B cell (primary cell): Measurements from ENCODE around the gene SMAD1. TPM values are rescaled to one million over a fixed set of nuclear protein-coding genes. Genes with fewer than 3 reads are reported as not detected.

ENCODE experiments used
- ATAC-seq: fragments of 200-7000 bp; cut with Tn5 transposase; one replicate; pipeline ENCODE4 v1.10.0; 2021; ENCODE audit warnings: low read depth, mild to moderate bottlenecking, moderate number of reproducible peaks, moderate library complexity
- CTCF ChIA-PET: fragments of 350-600 bp; sonication (Branson Sonifier 250); formaldehyde crosslinking; loops from one replicate; lab custom pipeline; 2021; ENCODE audit warnings: antibody characterized with exemption, inconsistent platforms; lab: Charles Lee
- POLR2A ChIA-PET: fragments of 350-600 bp; sonication (Branson Sonifier 250); formaldehyde crosslinking; loops from one replicate; lab custom pipeline; 2021; ENCODE audit warnings: antibody characterized with exemption; lab: Charles Lee
- DNase-seq: peaks from one replicate; pipeline ENCODE4 v3.0.0; 2013
- H2AFZ ChIP-seq: 2 replicates; pipeline ENCODE4 v1.6.1; 2012; ENCODE audit warnings: mild to moderate bottlenecking, low read depth, low read length; ENCODE audit not compliant: insufficient read depth, poor library complexity, severe bottlenecking
- H3K27ac ChIP-seq, 2 donors: 1 replicate in 1 of 2; 2 replicates in 1 of 2; pipeline ENCODE4 v1.5.1; 2012 to 2013; ENCODE audit warnings: low read length in 2 of 2, mild to moderate bottlenecking in 2 of 2, moderate library complexity in 1 of 2
- H3K27me3 ChIP-seq, 4 experiments: fragments of 200-600 bp in 1 of 4; sonication (generic) in 1 of 4; replicated peaks in 1 of 4; 1 replicate in 2 of 4; 2 replicates in 2 of 4; pipeline versions ENCODE4 v1.6.1 to v1.7.0; 2013 to 2016; ENCODE audit warnings: low read length in 3 of 4, mild to moderate bottlenecking in 2 of 4, mixed read lengths in 1 of 4, moderate library complexity in 1 of 4; ENCODE audit not compliant: insufficient read depth in 4 of 4, control insufficient read depth in 3 of 4; ENCODE audit errors: control extremely low read depth in 1 of 4
- H3K36me3 ChIP-seq, 2 experiments: replicated peaks in 1 of 2; 1 replicate in 1 of 2; 2 replicates in 1 of 2; pipeline versions ENCODE4 v1.6.1 to v1.7.1; 2013; ENCODE audit warnings: low read length in 1 of 2; ENCODE audit not compliant: insufficient read depth in 2 of 2, control insufficient read depth in 1 of 2; ENCODE audit errors: control extremely low read depth in 1 of 2, extremely low read depth in 1 of 2
- H3K4me1 ChIP-seq, 2 donors: fragments of 200-600 bp in 1 of 2; sonication (generic) in 1 of 2; 1 replicate in 1 of 2; 2 replicates in 1 of 2; pipeline versions ENCODE4 v1.5.1 to v1.6.1; 2013 to 2017; ENCODE audit warnings: low read length in 2 of 2; ENCODE audit not compliant: control insufficient read depth in 2 of 2, insufficient read depth in 2 of 2
- H3K4me2 ChIP-seq: replicated peaks from 2 replicates; pipeline ENCODE3; 2012; ENCODE audit warnings: mild to moderate bottlenecking, low read depth, low read length; ENCODE audit not compliant: poor library complexity, severe bottlenecking
- H3K4me3 ChIP-seq, 5 experiments: fragments of 200-600 bp in 1 of 5; sonication (generic) in 1 of 5; 1 replicate in 3 of 5; 2 replicates in 2 of 5; pipeline versions ENCODE4 v1.5.1 to v1.7.0; 2011 to 2016; ENCODE audit warnings: low read length in 4 of 5, mild to moderate bottlenecking in 4 of 5, low read depth in 2 of 5, control low read depth in 1 of 5, moderate library complexity in 1 of 5; ENCODE audit not compliant: insufficient read depth in 1 of 5; ENCODE audit errors: control extremely low read depth in 1 of 5, extremely low read depth in 1 of 5
- H3K79me2 ChIP-seq: fragments of 200-600 bp; sonication (generic); one replicate; pipeline ENCODE4 v1.6.0; 2016; ENCODE audit warnings: low read length; ENCODE audit not compliant: control insufficient read depth, insufficient read depth
- H3K9ac ChIP-seq: fragments of 200-600 bp; sonication (generic); 2 replicates; pipeline ENCODE4 v1.6.1; 2017; ENCODE audit warnings: mild to moderate bottlenecking, low read length, moderate library complexity
- H3K9me3 ChIP-seq, 3 donors: one replicate each; pipeline versions ENCODE4 v1.6.1 to v1.7.1; 2013; ENCODE audit warnings: low read length in 2 of 3; ENCODE audit not compliant: control insufficient read depth in 2 of 3, insufficient read depth in 1 of 3; ENCODE audit errors: control extremely low read depth in 1 of 3
- H4K20me1 ChIP-seq: 2 replicates; pipeline ENCODE4 v1.6.0; 2012; ENCODE audit warnings: mild to moderate bottlenecking, low read length; ENCODE audit not compliant: insufficient read depth, control insufficient read depth, poor library complexity, severe bottlenecking
- H3K27ac Mint-ChIP-seq: one replicate; pipeline ENCODE4 v1.8.0; 2021; ENCODE audit warnings: mixed read lengths
- H3K27me3 Mint-ChIP-seq: one replicate; pipeline ENCODE4 v1.8.0; 2021; ENCODE audit warnings: mixed read lengths
- H3K4me1 Mint-ChIP-seq: one replicate; pipeline ENCODE4 v1.8.0; 2021; ENCODE audit warnings: mixed read lengths
- H3K4me3 Mint-ChIP-seq: one replicate; pipeline ENCODE4 v1.8.0; 2021; ENCODE audit warnings: mixed read lengths
- H3K9me3 Mint-ChIP-seq: one replicate; pipeline ENCODE4 v1.8.0; 2022; ENCODE audit warnings: mixed read lengths; ENCODE audit not compliant: insufficient read depth
- CTCF ChIP-seq: fragments of 200-600 bp; IDR thresholded peaks from one replicate; pipeline ENCODE4 v1.8.0; 2022; ENCODE audit warnings: antibody characterized with exemption, mild to moderate bottlenecking
- EZH2 ChIP-seq: IDR thresholded peaks from 2 replicates; pipeline ENCODE4 v1.6.1; 2012; ENCODE audit warnings: borderline replicate concordance, low read depth, mild to moderate bottlenecking, moderate library complexity, low read length; ENCODE audit not compliant: insufficient read depth, poor library complexity, severe bottlenecking
- WGBS: methylation state at CpG from one replicate; pipeline ENCODE4 v1.1.5; 2013; ENCODE audit warnings: missing lambda C conversion rate; ENCODE audit not compliant: insufficient coverage; 5-methylcytosine and 5-hydroxymethylcytosine counted together
- intact Hi-C: fragments of 100-400 bp; cut with micrococcal nuclease; formaldehyde crosslinking; loops from one replicate; pipeline ENCODE4 v1.10.0; 2022
- polyA plus RNA-seq: library from polyadenylated mRNA; depleted of rRNA; stranded (reverse); fragments of >200 nt; gene quantifications from 2 replicates; pipeline ENCODE4 v1.2.3, GENCODE V29; 2012
- total RNA-seq, 2 donors: library from RNA; stranded (reverse); fragments of 120-200 nt in 1 of 2; gene quantifications; 1 replicate in 1 of 2; 2 replicates in 1 of 2; pipeline versions ENCODE4 v1.2.3 to v1.2.4, GENCODE V29; 2013 to 2022

SMAD1 gene
- total and polyA plus RNA-seq, 2 donors (not counting 1 experiment from before 2014, with no cell fraction given) = 0.12 TPM; not detected in 1

- no peak overlapping the region for H3K27ac ChIP-seq
- TF ChIP-seq EZH2 (no peak), CTCF (no peak)
- H3K4me2 ChIP-seq = no peak overlapping the region
- no CpG with 5 or more reads among the region's 1 CpG for whole genome bisulfite sequencing
- H3K9me3 ChIP-seq = peaks cover 0 to 4% (median 0%) of the 10 kb centered on the region in 3 donors
- intact Hi-C loops = no loop called here
- Mint-ChIP-seq H3K4me1 (no peaks in the 10 kb centered on the region), H3K27ac (no peak overlapping the region), H3K4me3 (no peak overlapping the region), H3K9me3 (peaks cover 3% of the 10 kb centered on the region), H3K27me3 (peaks cover 14% of the 10 kb centered on the region)
- no peaks in the 10 kb centered on the region for H3K36me3 ChIP-seq
- ATAC-seq (no peak), DNase-seq (no peak)
- CTCF ChIA-PET = no interaction called here
- H3K9ac ChIP-seq = no peak overlapping the region
- H3K4me1 ChIP-seq = no peaks in the 10 kb centered on the region
- H3K4me3 ChIP-seq = no peak overlapping the region
- no peaks in the 10 kb centered on the region for H3K27me3 ChIP-seq
- POLR2A ChIA-PET = no interaction called here
- no peak overlapping the region for H2AFZ ChIP-seq
- no peaks in the 10 kb centered on the region for H4K20me1 ChIP-seq
- H3K79me2 ChIP-seq = no peaks in the 10 kb centered on the region
Observed at GRCh38 chr4:145446184-145446583, 35.5 kb upstream of the SMAD1 start.

- ChIA-PET POLR2A (no interaction called here), CTCF (no interaction called here)
- Histone ChIP-seq H3K27me3 (no peaks in the 10 kb centered on the region), H3K79me2 (no peaks in the 10 kb centered on the region), H3K4me3 (no peak overlapping the region), H3K9ac (no peak overlapping the region), H3K4me1 (no peaks in the 10 kb centered on the region), H3K36me3 (no peaks in the 10 kb centered on the region), H3K9me3 (peaks cover 0 to 3% (median 2%) of the 10 kb centered on the region in 3 donors), H4K20me1 (no peaks in the 10 kb centered on the region), H3K27ac (no peak overlapping the region), H2AFZ (no peak overlapping the region), H3K4me2 (no peak overlapping the region)
- intact Hi-C loops = no loop called here
- H3K27ac Mint-ChIP-seq = no peak overlapping the region
- WGBS = 83% methylated on average over 1 of the region's 1 CpG
- H3K9me3 Mint-ChIP-seq = peaks cover 2% of the 10 kb centered on the region
- no peaks in the 10 kb centered on the region for H3K4me1 Mint-ChIP-seq
- TF ChIP-seq CTCF = no peak
- TF ChIP-seq EZH2 = no peak
- ATAC-seq = no peak
- peaks cover 10% of the 10 kb centered on the region for H3K27me3 Mint-ChIP-seq
- H3K4me3 Mint-ChIP-seq = no peak overlapping the region
- no peak for DNase-seq
Observed at GRCh38 chr4:145451895-145452294, 29.8 kb upstream of the SMAD1 start.
